OCI-LY1 (cell line): ENCODE results near the gene MAP7.

Source experiments
- CTCF ChIP-seq: fragments of 200-600 bp; sonication (generic), shearing (Covaris generic); IDR thresholded peaks from 2 replicates; pipeline ENCODE4 v1.5.1; 2017; ENCODE audit warnings: mild to moderate bottlenecking, antibody characterized with exemption, low read length, moderate library complexity, mixed read lengths
- EZH2 ChIP-seq: fragments of 200-600 bp; sonication (generic), shearing (Covaris generic); IDR thresholded peaks from 2 replicates; pipeline ENCODE4 v1.8.0; 2017; ENCODE audit warnings: borderline replicate concordance, mixed run types, mild to moderate bottlenecking, antibody characterized with exemption, low read length, moderate library complexity, mixed read lengths

DNA sequence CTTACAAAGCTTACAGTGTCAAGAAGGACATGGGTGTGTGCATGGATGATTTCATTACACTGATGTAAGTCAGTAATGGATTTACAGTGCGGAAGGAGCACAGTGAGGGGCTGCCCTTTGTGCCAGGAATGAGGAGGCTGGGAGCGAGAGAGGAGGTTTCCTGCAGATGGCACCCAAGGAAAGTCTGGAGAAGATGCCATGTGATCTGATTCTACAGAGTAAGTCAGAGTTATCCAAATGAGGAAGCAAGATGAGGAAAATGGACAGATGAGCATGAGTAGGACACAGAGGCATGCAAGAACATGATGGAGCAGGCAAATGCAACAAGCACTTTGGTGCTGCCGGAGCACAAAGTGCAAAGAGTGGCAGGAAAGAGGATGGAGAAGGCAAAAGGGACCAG, 29.7 kb downstream of the MAP7 start:
- TF ChIP-seq CTCF: no peak
- TF ChIP-seq EZH2: no peak
